OCI-LY3 (cell line): ENCODE measurements around the gene PHLDB2.

Experiments used
- H2AFZ ChIP-seq: fragments of 200-600, 300-600 bp; shearing (Covaris generic); 2 replicates; pipeline ENCODE4 v1.6.0; 2014; ENCODE audit warnings: antibody characterized with exemption, low read depth, low read length
- H3K27ac ChIP-seq: fragments of 200-600, 300-600 bp; sonication (generic); 2 replicates; pipeline ENCODE4 v1.5.1; 2014; ENCODE audit warnings: mild to moderate bottlenecking, low read length, moderate library complexity, mixed read lengths
- H3K27me3 ChIP-seq: fragments of 200-600, 300-600 bp; sonication (generic); 2 replicates; pipeline ENCODE4 v1.6.1; 2014; ENCODE audit warnings: low read depth, low read length, mixed read lengths
- H3K36me3 ChIP-seq: fragments of 200-600, 300-600 bp; sonication (generic); replicated peaks from 2 replicates; pipeline ENCODE3; 2014; ENCODE audit warnings: low read depth, low read length, mixed read lengths
- H3K4me1 ChIP-seq: fragments of 300-600, 200-600 bp; sonication (generic); 2 replicates; pipeline ENCODE4 v1.6.1; 2014; ENCODE audit warnings: low read length, mixed read lengths
- H3K4me2 ChIP-seq: fragments of 200-600, 300-600 bp; sonication (generic); 2 replicates; pipeline ENCODE4 v1.6.1; 2014; ENCODE audit warnings: low read length, mixed read lengths
- H3K4me3 ChIP-seq: fragments of 300-600, 200-600 bp; sonication (generic); 2 replicates; pipeline ENCODE4 v1.5.1; 2014; ENCODE audit warnings: antibody characterized with exemption, mild to moderate bottlenecking, low read length, moderate library complexity
- H3K79me2 ChIP-seq: fragments of 300-600, 200-600 bp; shearing (Covaris generic); 2 replicates; pipeline ENCODE4 v1.6.1; 2014; ENCODE audit warnings: mild to moderate bottlenecking, low read length, mixed read lengths
- H3K9ac ChIP-seq: fragments of 300-600, 200-600 bp; shearing (Covaris generic); 2 replicates; pipeline ENCODE4 v1.6.0; 2014; ENCODE audit warnings: mild to moderate bottlenecking, low read length, moderate library complexity
- H3K9me3 ChIP-seq: fragments of 200-600, 300-600 bp; shearing (Covaris generic); 2 replicates; pipeline ENCODE4 v1.6.1; 2014; ENCODE audit warnings: low read length, mixed read lengths; ENCODE audit not compliant: insufficient read depth
- H4K20me1 ChIP-seq: fragments of 200-600, 300-600 bp; sonication (generic); 2 replicates; pipeline ENCODE4 v1.6.1; 2016; ENCODE audit warnings: low read length, mixed read lengths; ENCODE audit not compliant: insufficient read depth
- EZH2phosphoT487 ChIP-seq: fragments of 200-600 bp; shearing (Covaris generic); IDR thresholded peaks from 2 replicates; pipeline ENCODE4 v1.6.1; 2018; ENCODE audit warnings: antibody characterized with exemption, mixed run types, low read depth
- TF ChIP-seq, protein P1 (sequence below): fragments of 200-600, 300-600 bp; sonication (generic); IDR thresholded peaks from 2 replicates; pipeline ENCODE4 v1.5.1; 2014; ENCODE audit warnings: antibody characterized with exemption, low read length, low read depth

Gene PHLDB2

DNA sequence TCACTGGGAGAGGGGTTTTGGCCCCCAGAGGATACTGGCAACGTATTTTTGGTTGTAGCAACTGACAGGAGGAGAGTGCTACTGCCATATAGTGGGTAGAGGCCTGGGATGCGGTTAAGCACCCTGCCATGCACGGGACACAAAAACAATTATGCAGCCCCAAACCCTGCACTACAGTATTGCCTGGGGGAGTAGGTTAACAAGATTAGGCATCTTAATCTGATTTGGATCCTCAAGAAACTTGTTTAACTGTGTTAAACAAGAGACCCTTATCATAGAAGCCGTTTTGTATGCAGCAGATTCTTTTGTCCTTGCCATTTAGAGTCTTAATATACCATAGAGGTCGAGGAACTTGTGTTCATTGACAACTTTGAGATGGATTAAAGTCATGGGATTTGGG, 3.4 kb downstream of the PHLDB2 start:
- Histone ChIP-seq H3K9ac (no peak overlapping the region), H3K4me3 (no peak overlapping the region), H3K36me3 (no peaks in the 10 kb centered on the region), H3K4me2 (no peak overlapping the region), H3K79me2 (no peaks in the 10 kb centered on the region), H2AFZ (no peak overlapping the region), H4K20me1 (no peaks in the 10 kb centered on the region), H3K27ac (no peak overlapping the region), H3K27me3 (peaks cover 25% of the 10 kb centered on the region), H3K9me3 (no peaks in the 10 kb centered on the region), H3K4me1 (peaks cover 15% of the 10 kb centered on the region)
- no peak for TF ChIP-seq EZH2phosphoT487
- TF ChIP-seq, protein P1, sequence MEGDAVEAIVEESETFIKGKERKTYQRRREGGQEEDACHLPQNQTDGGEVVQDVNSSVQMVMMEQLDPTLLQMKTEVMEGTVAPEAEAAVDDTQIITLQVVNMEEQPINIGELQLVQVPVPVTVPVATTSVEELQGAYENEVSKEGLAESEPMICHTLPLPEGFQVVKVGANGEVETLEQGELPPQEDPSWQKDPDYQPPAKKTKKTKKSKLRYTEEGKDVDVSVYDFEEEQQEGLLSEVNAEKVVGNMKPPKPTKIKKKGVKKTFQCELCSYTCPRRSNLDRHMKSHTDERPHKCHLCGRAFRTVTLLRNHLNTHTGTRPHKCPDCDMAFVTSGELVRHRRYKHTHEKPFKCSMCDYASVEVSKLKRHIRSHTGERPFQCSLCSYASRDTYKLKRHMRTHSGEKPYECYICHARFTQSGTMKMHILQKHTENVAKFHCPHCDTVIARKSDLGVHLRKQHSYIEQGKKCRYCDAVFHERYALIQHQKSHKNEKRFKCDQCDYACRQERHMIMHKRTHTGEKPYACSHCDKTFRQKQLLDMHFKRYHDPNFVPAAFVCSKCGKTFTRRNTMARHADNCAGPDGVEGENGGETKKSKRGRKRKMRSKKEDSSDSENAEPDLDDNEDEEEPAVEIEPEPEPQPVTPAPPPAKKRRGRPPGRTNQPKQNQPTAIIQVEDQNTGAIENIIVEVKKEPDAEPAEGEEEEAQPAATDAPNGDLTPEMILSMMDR: no peak

DNA sequence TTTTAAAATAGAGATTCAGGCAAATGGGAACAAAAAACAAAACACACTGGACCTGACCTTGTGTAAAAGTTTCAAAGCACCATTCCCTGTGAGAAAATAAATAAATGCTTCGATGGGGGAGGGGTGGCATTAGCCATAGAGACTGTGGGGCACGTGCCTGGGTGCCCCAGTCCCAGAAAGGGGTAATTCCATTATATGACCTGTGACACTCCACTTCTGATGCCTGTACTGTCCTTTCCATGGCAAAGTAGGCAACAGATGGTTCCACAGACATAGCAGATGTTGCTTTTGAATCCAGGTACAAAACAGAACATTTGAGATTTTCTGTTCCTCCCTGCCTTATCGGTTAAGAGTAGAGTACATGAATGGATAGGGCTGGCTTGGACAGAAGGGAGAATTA, 3.9 kb downstream of the PHLDB2 start:
- Histone ChIP-seq H3K27me3 (peaks cover 25% of the 10 kb centered on the region), H3K4me2 (no peak overlapping the region), H3K27ac (no peak overlapping the region), H4K20me1 (no peaks in the 10 kb centered on the region), H3K4me1 (peaks cover 21% of the 10 kb centered on the region), H3K9ac (no peak overlapping the region), H3K36me3 (no peaks in the 10 kb centered on the region), H3K4me3 (no peak overlapping the region), H2AFZ (no peak overlapping the region), H3K9me3 (no peaks in the 10 kb centered on the region), H3K79me2 (no peaks in the 10 kb centered on the region)
- TF ChIP-seq EZH2phosphoT487: no peak
- TF ChIP-seq, protein P1: no peak

DNA sequence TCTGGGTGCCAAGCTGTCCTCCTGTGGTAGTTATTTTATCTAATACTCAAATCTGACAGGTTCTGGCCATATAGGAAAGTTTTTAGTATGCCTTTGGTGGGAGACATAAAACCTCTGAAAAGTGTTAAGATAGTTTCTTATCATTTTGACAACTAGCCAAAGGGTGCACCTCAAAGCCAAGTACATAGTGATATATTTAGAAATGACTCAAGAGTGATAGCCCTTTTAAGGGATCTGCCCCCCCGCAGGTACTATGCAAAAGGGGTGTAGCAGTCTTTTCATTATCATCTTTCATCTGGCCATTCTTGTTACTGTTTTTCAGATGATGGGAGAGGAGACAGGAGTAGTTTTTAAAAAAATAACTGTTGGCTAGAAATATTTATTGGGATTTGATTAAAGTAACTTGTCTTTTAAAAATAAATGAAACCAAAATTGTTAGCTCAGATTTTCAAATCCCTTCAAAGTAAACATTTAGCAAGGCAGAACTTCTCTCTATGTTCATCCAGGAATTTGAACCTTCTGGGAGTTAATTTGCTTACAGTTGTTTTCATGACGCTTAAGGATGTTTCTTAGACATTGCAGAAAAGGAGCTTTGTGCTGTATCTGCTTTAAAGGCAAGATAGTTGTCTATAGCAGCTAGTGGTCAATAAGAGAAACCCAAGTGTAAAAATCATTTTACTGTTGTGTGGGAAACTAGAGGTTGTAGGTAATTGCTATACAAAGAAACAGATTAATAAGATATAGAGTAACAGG, 5.1 kb downstream of the PHLDB2 start:
- Histone ChIP-seq H2AFZ (no peak overlapping the region), H3K4me1 (peaks cover 25% of the 10 kb centered on the region), H3K79me2 (no peaks in the 10 kb centered on the region), H3K27me3 (peaks cover 18% of the 10 kb centered on the region), H3K4me2 (no peak overlapping the region), H3K9ac (no peak overlapping the region), H3K36me3 (no peaks in the 10 kb centered on the region), H3K4me3 (no peak overlapping the region), H4K20me1 (no peaks in the 10 kb centered on the region), H3K9me3 (no peaks in the 10 kb centered on the region), H3K27ac (no peak overlapping the region)
- TF ChIP-seq, protein P1: no peak
- no peak for TF ChIP-seq EZH2phosphoT487

- Histone ChIP-seq H4K20me1 (no peaks in the 10 kb centered on the region), H3K9ac (no peak overlapping the region), H3K27ac (no peak overlapping the region), H3K9me3 (no peaks in the 10 kb centered on the region), H3K4me3 (no peak overlapping the region), H3K4me2 (no peak overlapping the region), H3K27me3 (peaks cover 18% of the 10 kb centered on the region), H2AFZ (no peak overlapping the region), H3K4me1 (peaks cover 25% of the 10 kb centered on the region), H3K36me3 (no peaks in the 10 kb centered on the region), H3K79me2 (no peaks in the 10 kb centered on the region)
- no peak for TF ChIP-seq EZH2phosphoT487
- TF ChIP-seq, protein P1: peak; percentile 38
Observed at GRCh38 chr3:111864821-111865656, 6.0 kb downstream of the PHLDB2 start.
